Frontal cortex (tissue), 4 donors: ENCODE results near the gene SLX4IP. TPM values are rescaled to one million over a fixed set of nuclear protein-coding genes. Genes with fewer than 3 reads are reported as not detected.
A peak's percentile ranks its signal among the peaks of the same experiment; 100 is the strongest.

Source experiments
- DNase-seq, 2 donors: peaks; one replicate each; pipeline ENCODE4 v3.0.0; 2012; ENCODE audit warnings: low spot score in 2 of 2
- FAIRE-seq: peaks from 2 replicates; lab custom pipeline; 2012; peaks lifted over from hg19 to GRCh38; lab: Jason Lieb, UNC
- total RNA-seq: library from RNA; depleted of rRNA; stranded (reverse); fragments of >200 nt; gene quantifications from one replicate; pipeline ENCODE4 v1.2.3, GENCODE V29; 2014
- donor health status: control.
- donor health status: control.
- donor health status: control.

SLX4IP gene
- total RNA-seq, 1 donor from 2014 or later, result 8.2 TPM

DNA sequence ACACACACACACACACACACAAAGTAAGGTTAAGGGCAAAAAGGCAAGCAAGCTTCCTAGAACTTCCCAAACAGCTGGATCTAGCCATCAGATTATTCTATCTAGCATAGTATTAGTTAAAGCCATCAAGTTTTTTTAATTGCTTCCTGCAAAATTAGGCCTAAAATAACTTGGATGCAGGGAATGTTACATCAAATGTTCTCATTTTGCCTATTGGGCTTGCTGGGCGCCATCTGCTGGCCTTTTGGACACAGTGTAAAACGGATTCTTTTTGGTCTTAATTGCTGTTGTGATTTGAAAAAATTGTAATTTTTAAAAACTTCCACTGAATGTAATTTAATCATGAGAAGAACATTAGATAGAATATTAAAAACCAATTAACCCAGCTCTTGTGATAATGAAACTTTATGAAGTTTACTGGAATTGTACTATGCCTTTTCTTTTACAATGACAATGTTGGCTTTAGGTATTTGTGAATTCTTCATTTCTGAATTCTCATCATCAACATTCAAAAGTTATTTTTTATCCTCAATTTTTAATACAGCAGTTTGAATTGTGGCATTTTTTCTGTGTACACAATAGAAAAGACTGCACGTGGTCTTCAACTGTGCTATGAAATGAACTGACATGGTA lies 7.9 kb upstream of the SLX4IP start:
- FAIRE-seq (peak; percentile 94), DNase-seq (peak in 1 of 2 donors; percentile 35)

DNA sequence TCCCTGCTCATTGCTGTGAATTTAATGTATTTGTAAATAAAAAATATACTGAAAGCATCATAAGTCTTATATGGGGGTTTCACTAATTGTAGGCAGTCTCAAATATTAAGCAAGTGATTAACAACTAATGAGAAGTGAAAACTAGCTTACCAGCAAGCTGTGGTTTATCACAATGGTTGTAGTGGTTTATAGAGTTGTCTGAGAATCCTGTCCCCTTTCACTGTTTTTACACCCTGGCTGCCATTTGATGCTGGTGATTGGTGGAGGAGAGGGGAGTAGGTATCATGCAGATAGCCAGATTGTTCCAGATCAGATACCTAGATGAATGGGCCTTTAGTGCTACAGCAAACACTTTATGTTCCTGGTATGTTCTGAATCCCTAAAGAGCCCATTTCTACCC lies 7.1 kb upstream of the SLX4IP start:
- no peak for FAIRE-seq

DNA sequence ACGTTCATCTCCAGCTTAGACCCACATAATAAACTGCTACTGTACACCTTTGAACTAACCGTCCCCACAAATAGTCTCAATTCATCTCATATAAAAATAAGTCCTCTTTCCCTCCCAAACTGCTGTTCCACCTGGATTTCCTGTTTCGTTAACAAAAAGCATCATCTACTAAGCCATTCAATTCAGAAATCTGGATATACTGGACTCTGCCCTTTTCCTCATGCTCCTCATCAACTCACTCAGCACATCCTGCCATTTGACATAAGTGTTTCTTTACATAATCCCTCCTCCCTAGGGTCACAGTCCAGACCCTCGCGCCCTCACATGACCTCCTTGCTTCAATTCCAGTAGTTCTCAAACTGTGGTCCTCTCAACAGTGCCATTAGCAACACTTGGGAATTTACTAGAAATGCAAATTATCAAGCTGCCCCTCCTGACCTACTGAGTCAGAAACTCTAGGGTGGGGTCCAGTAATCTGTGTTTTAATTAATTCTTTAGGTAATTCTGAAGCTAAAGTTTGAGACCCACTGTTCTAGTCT lies 5.6 kb upstream of the SLX4IP start:
- no peak for FAIRE-seq
- no peak for DNase-seq

More for the DNA sequence above, 7.1 kb upstream of the SLX4IP start:
- no peak for DNase-seq

DNA sequence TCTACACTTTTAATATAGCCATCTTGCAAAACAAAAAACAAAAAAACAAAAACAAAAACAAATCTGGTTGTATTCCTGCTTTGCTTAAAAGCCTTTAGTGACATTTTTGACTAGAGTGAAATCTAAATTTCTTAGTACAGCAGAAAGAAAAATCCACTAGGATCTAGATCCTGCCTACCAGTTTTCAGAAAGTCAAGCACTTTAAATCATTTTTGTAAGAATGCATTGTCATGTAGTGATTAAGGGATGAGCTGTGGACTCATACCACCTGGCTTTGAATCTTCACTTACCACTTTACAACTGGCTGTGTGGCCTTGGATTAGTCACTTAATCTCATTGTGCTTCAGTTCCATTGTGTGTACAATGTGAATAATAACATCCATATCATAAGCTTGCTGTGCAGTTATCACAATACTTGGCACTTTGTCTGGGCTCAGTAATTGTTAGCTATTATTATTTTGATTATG lies 5.1 kb upstream of the SLX4IP start:
- DNase-seq (no peak), FAIRE-seq (no peak)

DNA sequence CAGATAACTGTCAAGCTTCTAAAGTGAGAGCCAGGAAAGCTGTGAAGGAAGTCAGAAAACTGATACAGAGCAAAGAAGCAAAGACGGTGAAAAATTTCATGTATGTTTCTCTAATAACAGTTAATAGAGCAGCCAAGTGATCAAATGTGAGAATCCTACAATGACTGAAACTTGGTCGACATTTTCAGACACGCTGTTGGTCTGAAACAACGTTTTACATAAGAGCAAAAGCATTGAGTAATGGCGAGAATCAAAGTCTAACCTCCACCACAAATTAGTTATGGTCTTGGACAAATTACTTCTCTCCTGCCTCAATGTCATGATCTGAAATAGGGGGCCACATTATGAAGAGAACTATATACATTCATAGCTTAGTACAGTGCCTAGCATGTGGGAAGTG lies 4.4 kb upstream of the SLX4IP start:
- FAIRE-seq, result no peak

DNA sequence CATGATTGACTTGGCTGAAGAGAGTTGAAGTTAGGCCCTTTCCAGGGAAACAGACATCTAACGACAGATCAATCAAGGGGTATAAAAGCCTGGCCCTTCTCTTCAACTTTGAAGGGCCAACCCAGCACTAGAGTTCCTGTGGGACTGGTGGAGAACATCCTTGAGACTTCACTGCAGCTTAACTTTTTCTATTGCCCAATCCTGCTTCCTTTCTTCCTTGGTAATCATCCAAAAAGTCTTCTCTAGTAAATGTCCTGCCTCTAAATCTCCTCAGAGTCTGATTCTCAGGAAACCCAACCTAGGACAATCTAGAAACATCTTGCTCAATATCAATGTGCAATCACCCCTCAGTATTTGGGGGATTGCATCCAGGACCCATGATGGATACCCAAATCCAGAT lies 3.0 kb upstream of the SLX4IP start:
- FAIRE-seq (no peak), DNase-seq (no peak)

More for the DNA sequence above, 4.4 kb upstream of the SLX4IP start:
- DNase-seq, result no peak

DNA sequence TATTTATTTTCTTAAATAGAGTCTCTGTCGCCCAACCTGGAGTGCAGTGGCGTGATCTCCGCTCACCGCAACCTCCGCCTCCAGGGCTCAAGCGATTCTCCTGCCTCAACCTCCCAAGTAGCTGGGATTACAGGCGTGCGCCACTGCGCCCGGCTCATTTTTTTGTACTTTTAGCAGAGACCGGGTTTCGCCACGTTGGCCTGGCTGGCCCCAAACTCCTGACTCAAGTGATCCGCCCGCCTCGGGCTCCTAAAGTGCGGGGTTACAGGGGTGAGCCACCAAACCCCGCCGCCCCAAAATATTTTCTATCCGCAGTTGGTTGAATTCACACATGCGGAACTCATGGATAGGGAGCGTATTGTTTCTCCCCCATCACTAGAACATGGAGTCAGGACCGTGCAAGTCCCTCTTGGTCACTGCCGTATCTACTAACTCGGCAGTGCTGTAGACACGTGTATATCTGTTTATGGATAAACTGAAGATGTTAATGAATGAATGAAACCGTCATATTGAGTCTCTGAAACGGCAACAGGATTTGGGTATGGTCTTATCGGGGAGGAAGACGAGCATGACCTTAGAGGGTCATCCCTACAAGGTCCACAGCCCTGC lies 2.0 kb upstream of the SLX4IP start:
- no peak for DNase-seq

DNA sequence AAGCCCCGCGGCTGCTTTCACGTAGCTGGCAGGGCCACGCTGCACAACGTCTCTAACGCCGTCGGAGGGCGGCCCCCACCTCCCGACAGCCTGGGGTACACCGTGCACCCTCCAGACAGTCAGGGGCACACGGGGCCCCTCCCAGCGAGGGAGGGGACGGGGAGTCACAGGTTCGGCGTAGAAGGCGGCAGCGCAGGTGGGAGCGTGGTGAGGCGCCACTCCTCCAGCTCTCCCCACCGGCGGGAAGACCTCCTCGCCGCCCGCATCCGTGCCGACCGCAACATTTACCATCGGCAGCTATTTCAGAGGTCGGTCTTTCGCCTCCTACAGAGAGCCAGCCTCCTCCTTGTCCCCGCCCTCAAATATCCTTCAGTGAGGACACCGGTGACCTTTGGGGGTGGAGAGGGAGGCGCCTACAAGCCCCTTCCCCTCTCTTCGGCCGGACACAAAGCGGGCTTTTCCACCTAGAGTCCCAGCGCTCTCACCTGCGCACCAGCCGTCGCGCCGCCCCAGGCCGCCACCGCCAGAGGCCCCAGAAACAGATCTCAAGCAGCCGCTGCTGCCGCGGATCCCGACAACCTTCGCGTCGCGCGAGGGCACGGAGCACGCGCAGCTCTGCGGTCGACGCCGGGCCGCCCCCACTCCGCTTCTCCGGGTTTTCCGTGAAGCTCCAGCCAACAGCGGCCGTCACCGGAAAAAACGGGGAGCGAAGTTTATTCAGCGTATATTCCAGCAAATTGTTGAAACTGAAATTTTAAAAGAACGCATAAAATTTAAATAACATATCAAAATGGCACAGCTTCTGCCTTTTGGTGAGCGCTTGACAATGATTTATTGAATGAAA lies 1.3 kb upstream of the SLX4IP start, which contains the start of gene MKKS:
Gene MKKS (minus strand): TSS at position 600 of the 844 bp plus-strand sequence. CDS start 20,708 bp downstream, outside the sequence.
- FAIRE-seq, result no peak

More for the DNA sequence above, 2.0 kb upstream of the SLX4IP start:
- no peak for FAIRE-seq

DNA sequence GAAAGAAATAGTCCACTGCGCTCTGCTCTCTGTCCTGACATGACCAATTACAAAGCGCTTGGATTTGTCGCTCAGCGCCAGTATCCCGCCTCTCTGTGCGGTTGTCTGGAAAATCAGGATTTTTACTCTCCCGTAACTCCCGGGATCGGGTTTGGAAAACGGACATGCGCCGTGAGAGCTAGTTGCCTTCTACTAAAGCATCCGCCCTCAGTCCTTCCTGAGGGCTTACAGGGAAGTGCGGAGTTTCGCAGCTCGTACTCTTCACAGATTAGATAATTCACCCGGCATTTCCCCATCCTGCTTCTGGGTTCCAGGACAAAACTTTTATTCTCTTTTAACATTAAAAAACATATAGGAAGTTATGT lies 656 bp upstream of the SLX4IP start:
- FAIRE-seq, result no peak
- DNase-seq, result peak; percentile 82 to 85

More for the DNA sequence above, 1.3 kb upstream of the SLX4IP start, which contains the start of gene MKKS:
- peak; percentile 84 to 87 for DNase-seq

DNA sequence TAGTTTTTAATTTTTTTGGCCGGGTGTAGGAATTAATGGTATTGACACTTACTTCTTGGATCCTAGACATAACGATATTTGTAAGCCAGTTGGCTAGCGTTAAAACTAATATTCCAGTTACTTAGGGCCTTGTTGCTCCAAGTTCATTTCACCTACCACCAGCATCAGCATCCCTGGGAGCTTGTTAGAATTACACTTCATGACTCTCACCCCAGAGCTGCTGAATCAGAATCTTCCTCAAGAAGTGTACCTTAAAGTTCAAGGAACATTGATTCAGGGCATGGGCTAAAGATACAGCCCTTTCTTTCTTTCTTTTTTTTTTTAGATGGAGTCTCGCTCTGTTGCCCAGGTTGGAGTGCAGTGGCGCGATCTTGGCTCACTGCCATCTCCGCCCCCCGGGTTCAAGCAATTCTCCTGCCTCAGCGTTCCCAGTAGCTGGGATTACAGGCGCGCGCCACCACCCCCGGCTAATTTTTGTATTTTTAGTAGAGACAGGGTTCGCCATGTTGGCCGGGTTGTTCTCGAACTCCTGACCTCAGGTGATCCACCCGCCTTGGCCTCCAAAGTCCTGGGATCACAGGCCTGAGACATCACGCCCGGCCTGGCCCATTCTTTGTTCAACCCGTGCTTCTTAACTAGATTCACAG lies 1.1 kb downstream of the SLX4IP start:
- FAIRE-seq (no peak), DNase-seq (no peak)

DNA sequence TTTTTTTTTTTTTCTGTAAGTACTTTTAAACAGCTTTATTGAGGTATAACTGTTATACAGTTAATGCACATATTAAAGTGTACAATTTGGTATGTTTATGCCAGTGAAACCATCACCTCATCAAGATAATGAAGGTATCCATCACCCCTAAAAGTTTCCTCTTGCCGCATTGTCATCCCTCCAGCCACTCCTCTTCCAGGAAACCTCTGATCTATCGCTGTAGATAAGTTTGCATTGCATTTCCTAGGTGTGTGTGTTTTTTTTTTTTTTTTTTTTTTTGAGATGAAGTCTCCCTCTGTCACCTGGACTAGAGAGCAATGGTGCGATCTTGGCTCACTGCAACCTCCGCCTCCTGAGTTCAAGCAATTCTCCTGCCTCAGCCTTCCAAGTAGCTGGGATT lies 3.1 kb downstream of the SLX4IP start:
- FAIRE-seq (no peak), DNase-seq (no peak)

DNA sequence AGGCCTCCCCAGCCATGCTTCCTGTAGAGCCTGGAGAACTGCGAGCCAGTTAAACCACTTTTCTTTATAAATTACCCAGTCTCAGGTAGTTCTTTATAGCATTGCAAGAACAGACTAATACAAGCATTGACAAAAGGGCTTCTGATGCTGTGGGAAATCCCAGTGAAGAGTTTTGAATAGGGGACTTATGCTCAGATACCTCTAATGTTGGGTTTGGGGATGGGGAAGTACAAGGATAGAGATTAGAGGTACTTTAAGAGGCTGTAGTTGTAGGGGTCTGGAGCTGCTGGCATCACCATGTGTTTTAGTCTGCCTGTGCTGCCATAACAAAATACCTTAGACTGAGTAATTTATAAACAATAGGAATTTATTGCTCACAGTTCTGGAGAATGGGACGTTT lies 8.8 kb downstream of the SLX4IP start:
- no peak for DNase-seq
- FAIRE-seq, result no peak

DNA sequence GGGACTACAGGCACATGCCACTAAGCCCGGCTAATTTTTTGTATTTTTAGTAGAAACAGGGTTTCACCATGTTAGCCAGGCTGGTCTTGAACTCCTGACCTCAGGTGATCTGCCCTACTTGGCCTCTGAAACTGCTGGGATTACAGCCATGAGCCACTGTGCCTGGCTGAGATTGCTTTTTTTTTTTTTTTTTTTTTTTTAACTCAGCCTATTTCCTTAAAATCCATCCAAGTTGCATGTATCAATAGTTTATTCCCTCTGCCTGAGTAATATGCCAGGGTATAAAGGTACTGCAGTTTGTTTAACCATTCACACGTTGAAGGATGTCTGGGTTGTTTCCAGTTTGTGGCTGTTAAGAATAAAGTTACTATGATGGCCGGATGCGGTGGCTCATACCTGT lies 10.7 kb downstream of the SLX4IP start:
- FAIRE-seq (no peak), DNase-seq (no peak)

DNA sequence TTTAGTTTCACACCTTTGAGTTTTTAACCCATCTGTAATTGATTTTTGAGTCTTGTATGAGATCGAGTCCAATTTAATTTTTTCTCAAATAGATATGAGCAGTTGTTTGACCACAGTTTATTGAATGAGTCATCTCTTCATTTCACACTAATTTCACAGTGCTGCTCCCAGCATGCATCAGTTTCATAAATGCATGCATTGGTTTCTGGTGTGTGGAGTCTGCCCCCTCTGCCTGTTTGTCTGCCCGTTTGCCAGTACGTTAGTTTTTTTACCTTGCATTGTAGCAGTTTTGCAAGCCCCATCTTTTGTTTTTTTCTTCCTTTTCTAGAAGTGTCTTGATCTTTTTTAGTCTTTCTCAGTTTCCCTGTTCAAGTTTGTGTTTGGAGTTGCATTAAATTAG lies 11.9 kb downstream of the SLX4IP start:
- no peak for DNase-seq
- FAIRE-seq, result no peak

DNA sequence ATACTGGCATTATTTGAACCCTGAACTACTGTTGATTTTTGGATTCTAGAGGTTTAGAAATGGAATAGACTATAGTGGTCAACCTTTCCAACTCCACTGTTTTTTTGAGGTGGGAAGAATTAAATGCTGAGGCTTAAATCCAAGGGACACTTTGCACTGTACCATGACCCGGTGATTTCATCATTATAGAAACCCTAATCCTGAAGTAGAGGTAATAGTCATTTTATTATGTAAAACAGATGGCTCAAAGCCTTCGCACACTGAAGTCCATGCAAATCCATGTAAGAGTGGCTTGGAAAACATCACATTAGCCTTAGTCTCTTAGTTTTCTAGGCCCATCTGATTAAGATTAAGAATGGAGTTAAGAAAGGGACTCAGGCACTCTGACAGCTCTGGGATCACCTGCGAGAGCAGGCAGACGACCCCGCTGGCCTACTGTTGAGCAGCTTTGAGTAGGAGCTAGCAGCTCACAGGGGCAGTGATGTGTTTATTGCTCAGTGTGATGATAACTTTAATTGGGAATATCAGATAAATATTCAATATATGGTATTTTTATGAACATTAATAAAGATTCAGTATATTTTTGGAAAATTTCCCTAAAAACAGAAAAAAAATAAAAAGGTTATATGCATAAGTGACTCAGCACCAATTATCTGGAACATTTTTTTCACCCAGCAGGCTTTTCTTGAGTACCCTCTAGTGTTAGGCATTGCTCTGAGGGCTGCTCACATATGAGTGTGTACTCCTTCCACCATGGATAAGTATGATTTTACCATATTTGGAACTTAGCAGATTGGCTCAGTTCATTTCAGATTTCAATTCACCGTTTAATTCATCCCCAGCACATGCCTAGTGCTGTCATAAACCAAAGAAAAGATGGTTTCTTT lies 13.4 kb downstream of the SLX4IP start:
- FAIRE-seq (no peak), DNase-seq (no peak)

DNA sequence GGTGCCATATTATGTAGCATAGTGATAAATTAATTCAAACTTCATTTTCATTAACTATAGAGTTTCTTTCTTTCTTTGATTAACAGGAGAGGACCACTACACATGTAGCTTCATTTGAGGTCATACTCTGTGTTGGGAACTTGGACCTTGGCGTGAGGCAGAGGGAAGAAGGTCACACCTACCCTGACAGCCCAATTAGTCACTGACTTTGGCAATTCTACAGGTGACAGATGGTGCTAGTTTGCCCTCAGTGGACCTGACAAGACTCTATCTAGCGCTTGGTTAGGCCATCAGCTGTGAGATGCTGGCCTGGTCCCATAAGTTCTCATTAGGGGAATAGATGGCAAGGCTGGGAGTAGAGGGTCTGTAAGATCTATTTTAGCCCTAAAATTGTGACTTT lies 14.2 kb downstream of the SLX4IP start:
- FAIRE-seq, result no peak
- no peak for DNase-seq

DNA sequence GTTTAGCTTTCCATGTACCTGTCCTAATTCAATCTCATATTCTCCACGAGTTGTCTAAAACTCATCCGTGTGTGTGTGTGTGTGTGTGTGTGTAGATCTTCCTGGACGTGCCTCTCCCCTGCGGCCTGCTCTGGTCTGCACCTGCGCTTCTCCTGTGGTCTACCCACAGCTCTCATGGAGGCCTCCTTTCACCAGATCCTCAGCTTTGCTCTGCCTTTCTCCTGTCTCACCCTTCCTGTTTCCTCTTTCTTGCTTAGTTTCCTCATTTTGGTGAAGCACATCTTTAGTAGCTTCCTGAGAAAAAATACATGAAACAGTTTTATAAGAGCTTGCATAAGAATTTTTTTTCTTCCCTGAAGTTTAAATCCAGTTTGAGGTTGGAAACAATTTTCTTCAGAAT lies 18.1 kb downstream of the SLX4IP start:
- DNase-seq (no peak), FAIRE-seq (no peak)

DNA sequence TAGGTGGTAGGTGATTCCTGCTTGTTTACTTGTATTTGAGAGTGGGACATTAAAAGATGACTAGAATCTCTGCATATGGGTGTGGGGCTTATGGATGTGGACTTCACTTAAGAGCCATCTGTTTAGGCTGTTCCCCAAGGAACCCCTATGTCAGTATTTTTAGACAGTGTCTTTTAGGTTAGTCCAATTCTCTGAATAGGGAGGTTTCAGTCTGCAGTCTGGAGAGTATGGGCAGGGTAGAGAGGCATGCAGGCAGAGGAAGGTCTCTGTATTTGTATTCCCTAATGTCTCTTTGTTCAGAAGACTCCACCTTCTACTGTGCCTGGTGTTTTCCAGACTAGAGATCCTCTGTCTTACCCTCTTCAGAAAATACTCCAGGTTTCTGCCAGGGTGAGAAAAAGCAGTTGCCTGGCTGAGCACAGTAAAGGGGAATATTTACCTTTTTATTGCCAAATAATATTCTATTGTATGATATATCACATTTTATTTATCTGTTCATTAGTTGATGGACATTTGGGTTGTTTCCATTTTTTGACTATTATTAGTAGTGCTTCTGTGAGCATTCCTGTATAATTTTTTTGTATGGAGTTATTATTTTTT lies 19.1 kb downstream of the SLX4IP start:
- FAIRE-seq, result no peak
- no peak for DNase-seq

DNA sequence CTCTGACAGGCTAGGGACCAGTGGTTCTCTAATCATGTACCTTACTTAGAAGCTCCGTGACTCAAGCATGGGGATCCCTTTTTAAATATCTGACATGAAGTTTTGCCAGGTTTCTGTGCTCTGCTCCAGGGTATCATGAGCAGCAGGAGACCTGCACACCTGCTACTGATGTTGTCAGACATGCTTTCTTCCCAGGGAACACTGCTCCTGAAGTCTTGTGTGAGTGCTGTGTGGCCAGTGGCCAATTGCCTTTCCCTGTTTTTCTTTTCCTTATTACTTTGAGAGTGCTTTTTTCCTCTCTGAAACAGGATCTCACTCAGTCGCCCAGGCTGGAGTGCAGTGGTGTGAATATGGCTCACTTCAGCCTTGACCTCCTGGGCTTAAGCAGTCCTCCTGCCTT lies 26.4 kb downstream of the SLX4IP start:
- DNase-seq (no peak), FAIRE-seq (no peak)
